Hematopoietic multipotent progenitor cell (in vitro differentiated cells): ENCODE measurements around the gene TBX5. TPM values are rescaled to one million over a fixed set of nuclear protein-coding genes. Genes with fewer than 3 reads are reported as not detected.

Experiments used
- DNase-seq, 3 donors: peaks; one replicate each; pipeline ENCODE4 v3.0.0-alpha.2; 2011 to 2015; ENCODE audit warnings: low read depth in 2 of 3, low spot score in 2 of 3
- total RNA-seq: library from RNA; depleted of rRNA; stranded (reverse); fragments of >200 nt; gene quantifications from one replicate; pipeline ENCODE4 v1.2.3, GENCODE V29; 2012

TBX5 gene
- total RNA-seq, 1 donor, result not detected

DNA sequence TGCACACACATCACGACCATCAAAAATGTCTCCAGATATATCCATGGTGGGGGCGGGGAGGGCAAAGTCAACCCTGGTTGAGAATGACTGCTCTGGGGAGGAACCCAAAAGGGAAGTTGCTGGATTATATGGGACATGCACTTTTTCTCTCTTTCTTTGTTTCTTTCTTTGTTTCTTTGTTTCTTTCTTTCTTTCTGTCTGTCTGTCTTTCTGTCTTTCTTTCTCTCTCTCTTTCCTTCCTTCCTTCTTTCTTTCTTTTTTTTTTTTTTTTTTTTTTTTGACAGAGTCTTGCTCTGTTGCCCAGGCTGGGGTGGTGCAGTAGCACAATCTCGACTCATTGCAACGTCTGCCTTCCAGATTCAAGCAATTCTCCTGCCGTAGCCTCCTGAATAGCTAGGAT is 71.5 kb downstream of the TBX5 start:
- DNase-seq, result no peak

DNA sequence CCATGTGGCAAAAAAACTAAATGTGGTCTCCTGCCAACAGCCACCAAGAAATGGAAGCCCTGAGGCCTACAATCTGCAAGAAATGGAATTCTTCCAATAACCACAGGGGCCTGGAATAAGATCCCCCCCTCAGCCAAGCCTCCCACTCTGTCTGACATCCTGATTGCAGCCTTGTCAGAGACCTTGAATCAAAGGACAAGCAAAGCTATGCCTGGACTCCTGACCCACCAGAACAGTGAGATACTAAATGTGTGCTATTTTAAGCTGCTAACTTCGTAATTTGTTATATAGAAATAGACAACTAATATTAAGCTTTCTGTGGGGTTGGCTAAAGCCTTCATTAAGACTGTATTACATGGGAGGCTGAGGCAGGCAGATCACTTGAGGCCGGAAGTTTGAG is 77.7 kb downstream of the TBX5 start:
- no peak for DNase-seq

DNA sequence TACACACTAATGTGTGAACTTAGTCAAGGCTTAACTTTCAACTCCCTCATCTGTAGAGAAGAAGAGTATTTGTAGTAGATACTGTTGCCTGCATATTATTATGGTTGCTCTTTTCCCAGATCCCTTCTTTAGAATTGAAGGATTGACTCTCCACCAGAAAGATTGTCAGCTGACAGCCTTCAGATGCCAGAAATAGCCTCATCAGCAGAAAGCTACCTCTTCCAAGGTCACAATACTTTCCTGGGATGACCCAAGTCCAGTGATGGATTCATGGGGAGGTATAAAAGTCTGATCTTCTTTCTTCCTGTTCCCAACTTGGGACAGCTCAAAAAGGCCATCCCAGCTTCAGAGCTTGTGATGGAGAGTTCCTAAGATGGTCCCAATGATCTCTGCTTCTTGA is 78.2 kb downstream of the TBX5 start:
- DNase-seq, result no peak

DNA sequence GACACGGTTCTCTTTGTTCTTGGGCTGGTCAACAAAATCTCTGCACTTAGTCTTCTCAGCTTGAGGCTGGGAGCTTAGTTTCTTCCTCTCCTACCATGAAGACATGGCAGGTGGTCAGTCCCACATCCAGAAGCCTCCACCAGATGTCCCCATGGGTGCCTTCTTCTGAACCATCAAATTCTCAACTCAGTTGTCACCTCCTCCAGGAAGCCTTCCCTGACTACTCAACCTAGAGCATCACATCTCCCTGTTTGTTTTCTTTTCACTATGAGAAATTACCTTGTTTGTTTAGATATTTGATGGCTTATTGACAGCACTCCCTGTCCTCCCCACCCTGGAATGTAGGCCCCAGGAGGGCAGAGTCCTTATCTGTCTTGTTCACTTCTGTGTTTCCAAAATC is 84.4 kb downstream of the TBX5 start:
- DNase-seq, result no peak

DNA sequence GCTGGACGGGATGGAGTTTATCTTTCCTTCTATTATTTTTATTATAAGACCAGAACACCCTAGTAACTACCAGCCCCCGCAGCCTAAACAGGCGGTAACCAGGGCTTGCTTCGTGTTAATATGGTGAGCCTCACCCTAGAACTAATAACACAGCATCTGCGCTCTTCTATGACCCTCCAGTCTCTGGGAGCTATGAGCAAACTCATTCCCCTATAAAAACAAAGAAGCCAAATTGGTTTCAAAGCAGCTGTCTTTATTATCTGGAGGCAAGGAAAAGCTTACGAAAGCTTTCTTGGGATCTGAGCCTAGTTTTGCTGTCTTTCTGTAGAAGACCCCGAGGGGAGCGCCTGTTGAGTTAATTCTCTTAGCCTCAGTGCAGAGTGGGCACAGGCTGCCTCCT is 85.0 kb downstream of the TBX5 start:
- DNase-seq, result no peak

DNA sequence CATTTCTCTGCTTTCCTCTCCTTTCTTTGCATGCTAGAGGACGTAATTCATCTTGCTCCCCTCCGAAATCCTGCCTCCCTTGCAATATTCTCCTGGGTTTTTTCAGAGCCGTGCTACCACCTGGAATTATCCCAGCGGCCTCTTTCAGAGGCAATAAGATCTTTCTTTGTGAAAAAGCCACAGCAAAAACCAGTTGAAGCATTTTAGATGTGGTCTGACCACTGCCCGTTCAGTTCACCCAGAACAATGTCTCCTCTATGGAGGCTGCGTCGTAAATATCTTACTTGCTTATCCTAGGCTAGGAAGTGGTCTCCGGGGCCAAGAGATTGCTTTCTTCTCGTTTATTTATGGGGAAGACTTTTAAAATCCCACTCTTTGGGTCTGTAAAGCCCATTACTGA is 85.8 kb downstream of the TBX5 start:
- no peak for DNase-seq

DNA sequence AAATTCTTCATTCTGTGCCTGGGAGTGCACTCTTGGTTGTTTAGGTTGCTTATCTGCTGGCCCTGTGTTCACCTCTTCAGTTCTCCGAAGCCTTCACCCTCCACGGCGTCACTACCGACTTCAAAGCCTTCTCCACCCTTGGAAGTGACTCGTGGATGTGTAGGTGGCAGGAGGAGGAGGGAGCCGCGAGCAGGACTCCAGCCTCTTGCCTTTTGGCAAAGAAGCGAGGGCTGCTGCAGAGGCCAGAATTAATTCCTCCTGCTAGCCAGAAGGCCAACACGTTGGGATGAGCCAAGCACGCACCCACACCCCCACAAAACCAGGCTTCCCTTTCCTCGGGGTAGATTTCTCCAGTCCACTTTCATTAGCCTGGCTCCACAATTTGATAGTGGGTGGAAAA is 86.5 kb downstream of the TBX5 start:
- no peak for DNase-seq

DNA sequence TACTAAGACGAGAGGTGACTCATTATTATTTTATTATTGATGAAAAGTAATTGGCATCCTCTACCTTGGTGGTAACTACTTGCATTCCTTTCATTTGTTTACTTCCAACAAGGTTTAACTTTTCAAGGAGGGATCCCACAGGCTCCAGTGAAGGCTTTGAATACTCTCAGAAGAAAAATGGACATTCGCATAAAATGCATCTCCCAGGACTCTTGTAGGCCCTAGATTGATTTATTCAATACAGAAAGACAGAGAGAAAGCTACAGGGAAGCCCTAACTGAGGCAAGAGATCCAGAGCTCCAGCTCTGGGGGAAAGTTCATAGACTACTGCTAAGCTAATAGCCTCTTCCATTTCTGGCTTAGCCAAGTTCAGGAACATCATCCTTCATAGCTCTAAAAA is 87.0 kb downstream of the TBX5 start:
- no peak for DNase-seq

DNA sequence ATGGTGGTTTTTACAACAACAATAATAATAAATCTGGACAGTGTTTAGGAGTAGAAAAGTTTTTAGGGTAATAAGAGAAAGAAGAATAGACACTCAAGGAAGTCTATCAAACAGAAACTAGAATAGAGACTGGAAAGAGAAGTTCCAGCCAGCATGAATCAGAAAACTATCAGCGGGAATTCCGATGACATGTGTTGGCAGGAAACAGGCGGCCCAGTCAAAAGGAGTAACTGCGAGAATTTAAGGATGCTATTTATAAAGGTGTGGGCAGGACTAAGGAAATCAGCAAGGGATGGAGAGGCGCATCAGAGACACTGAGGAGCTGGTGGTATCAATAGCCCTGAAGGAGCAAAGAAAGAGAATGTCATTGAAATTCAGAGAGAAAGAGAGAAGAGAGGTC is 89.9 kb downstream of the TBX5 start:
- no peak for DNase-seq

DNA sequence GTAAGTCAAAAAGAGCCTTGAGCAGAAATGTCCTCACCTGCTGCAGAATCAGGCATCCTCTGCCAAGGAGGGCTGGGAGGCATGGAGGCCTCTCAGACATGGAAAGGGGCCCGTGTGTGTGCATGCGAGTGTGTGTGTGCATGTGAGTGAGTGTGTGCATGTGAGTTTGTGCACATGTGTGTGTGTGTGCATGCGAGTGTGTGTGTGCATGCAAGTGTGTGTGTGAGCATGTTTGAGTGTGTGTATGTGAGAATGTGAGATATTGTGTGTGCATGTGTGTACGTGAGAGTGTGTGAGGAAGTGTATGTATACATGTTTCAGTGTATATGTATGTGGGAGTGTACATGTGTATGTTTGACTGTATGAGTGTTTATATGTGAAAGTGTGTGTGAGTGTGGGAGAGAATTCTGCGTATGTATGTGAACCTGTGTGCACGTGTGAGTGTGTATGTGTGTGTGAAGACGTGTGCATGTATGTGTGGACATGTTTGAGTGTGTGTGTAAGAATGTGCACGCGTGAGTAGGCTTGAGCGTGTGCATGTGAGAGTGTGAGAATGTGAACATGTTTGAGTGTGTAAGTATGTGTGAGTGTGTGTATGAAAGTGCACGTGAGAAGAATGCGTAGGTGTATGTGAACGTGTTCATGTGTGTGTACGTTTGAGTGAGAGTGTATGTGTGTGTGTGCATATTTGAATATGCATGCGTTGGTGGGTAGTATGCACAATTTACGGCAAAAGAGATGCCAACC is 90.8 kb downstream of the TBX5 start:
- DNase-seq, result no peak

DNA sequence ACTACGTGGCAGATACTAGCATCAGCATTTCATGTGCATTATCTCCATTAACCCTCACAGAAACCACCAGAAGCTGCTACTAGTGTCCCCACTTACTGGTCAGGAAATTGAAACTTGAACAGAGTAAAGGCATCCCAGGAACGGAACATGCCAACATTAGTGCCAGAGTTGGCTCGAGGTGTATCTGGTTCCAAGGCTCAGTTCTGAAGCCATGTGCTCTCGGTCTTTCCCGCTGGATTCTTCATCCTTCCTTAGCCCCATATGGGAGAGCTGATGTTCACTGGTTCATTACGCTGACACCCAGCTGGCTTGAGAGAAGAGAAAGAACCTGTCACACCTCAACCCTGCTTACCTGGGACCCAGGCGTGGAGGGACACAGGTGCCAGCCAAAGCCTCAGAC is 91.5 kb downstream of the TBX5 start:
- no peak for DNase-seq

DNA sequence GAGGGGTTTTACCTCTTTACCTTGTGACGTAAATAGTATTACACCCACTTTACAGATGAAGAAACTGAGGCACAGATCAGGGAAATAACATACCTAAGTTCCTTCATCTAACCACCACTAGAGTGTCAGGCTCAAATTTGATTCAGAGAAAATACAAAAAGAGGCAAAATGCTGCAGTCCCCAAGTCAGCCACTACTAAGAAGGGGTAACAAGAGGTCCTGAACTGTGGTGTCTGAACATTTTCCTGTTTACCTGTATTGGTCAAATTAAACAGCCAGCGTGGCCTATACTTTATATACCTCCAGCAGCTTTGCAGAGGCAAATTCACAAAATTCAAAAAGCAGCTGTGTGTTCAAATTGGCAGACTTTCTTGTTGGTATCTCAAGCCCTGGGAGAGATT is 92.0 kb downstream of the TBX5 start:
- no peak for DNase-seq

DNA sequence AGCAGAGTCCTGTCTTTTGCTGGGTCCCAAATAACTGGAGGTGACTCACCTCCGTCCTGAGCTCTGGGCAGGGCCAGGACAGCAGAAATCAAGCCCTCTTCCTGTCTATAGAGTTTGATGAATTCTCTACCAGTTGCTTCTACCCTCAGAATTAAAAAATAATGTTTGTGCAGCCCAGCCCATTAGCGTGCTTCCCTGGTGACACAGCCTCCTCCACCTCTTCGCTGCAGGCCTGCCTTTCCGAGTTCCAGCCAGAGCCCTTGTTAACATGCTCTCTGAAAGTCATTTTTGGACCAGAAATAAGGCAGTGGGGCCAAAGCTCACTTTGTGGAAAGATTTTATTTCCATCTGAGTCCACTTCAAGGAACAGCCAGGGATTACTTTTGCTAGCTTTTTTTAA is 94.0 kb downstream of the TBX5 start:
- DNase-seq, result no peak

DNA sequence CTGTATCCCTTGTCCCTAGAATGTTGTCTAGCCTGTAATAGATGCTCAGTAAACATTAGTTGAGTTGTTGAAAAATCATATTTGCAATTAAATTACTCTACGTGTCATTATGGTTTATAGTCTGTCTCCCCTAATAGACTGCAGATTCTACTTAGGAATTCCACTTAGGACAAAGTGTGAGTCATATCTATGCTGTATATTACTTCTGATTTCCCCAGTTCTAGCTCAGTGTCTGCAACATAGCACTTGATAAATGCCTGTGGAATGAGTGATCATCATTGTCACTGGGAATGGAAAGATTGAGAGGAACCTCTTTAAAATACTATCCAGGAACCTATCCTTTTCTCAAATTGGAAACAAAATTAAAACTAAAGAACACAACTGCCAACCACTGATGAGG is 99.3 kb downstream of the TBX5 start:
- DNase-seq, result no peak

DNA sequence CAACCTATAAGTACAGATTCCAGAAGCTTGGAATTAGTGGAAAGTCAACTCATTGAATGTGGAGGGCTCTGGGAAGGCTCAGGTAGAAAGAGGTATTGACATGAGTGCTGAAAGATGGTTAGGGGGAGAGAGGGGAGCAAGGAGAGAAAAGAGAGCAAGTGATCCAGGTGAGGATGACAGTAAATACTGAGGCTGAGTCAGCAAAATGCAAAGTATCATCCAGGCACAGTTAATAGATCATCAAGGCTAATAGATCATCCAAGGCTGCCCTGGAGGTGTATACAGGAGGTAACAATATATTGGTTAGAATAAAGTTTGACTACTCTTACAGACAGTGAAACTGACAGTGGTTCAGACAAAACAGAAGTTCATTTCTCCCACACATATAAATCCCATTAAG is 100.5 kb downstream of the TBX5 start:
- no peak for DNase-seq
